Measurements from ENCODE around the gene IGFLR1. TPM values are rescaled to one million over a fixed set of nuclear protein-coding genes. Genes with fewer than 3 reads are reported as not detected.

Gene IGFLR1
- total RNA-seq, 1 donor from 2014 or later: 15.3 TPM

- no peak for DNase-seq (ENCODE audit: low read depth)
- TF ChIP-seq CTCF (conservative IDR thresholded peaks at IDR 0.05; ENCODE audit: low read depth, low read length): no peak
- H3K4me3 ChIP-seq (ENCODE audit: low read depth, low read length): no peak overlapping the region
These were observed 12.3 kb upstream of the IGFLR1 start for GRCh38 chr19:35754370-35755130.

GRCh38 chr19:35753634-35754369 lies 11.6 kb upstream of the IGFLR1 start:
- no peak overlapping the region for H3K4me3 ChIP-seq (ENCODE audit: low read depth, low read length)
- DNase-seq (ENCODE audit: low read depth): no peak

GRCh38 chr19:35752746-35753350 lies 10.6 kb upstream of the IGFLR1 start:
- DNase-seq (ENCODE audit: low read depth): no peak
- no peak for TF ChIP-seq CTCF (conservative IDR thresholded peaks at IDR 0.05; ENCODE audit: low read depth, low read length)
- no peak overlapping the region for H3K4me3 ChIP-seq (ENCODE audit: low read depth, low read length)

More at GRCh38 chr19:35753634-35754369, 11.6 kb upstream of the IGFLR1 start:
- no peak for TF ChIP-seq CTCF (conservative IDR thresholded peaks at IDR 0.05; ENCODE audit: low read depth, low read length)

- no peak for TF ChIP-seq CTCF (conservative IDR thresholded peaks at IDR 0.05; ENCODE audit: low read depth, low read length)
- DNase-seq (ENCODE audit: low read depth): no peak
- H3K4me3 ChIP-seq (ENCODE audit: low read depth, low read length): no peak overlapping the region
These were observed 9.8 kb upstream of the IGFLR1 start for GRCh38 chr19:35751839-35752745.

- no peak for DNase-seq (ENCODE audit: low read depth)
- TF ChIP-seq CTCF (conservative IDR thresholded peaks at IDR 0.05; ENCODE audit: low read depth, low read length): no peak
- no peak overlapping the region for H3K4me3 ChIP-seq (ENCODE audit: low read depth, low read length)
These were observed 7.9 kb upstream of the IGFLR1 start for GRCh38 chr19:35750167-35750566.

Measured in epithelial cell of proximal tubule (primary cell).